Measurements from ENCODE around the gene PLD4.
A peak's percentile ranks its signal among the peaks of the same experiment; 100 is the strongest.
"Not testable (repeated sequence)": the region's sequence is repeated elsewhere in the genome, so short reads cannot be mapped to it uniquely, and the experiment has no call there.

PLD4 gene

GRCh38 chr14:104947201-104947600 is 22.5 kb downstream of the PLD4 start:
- H3K27me3 ChIP-seq; H3K4me1 ChIP-seq; H3K9me3 ChIP-seq; H3K36me3 ChIP-seq; H3K4me3 ChIP-seq (ENCODE audit: low read depth, low read length): not testable (repeated sequence)
- peak; percentile 3 for DNase-seq

GRCh38 chr14:104947881-104948735 is 23.4 kb downstream of the PLD4 start:
- not testable (repeated sequence) for H3K9me3 ChIP-seq; H3K4me3 ChIP-seq (ENCODE audit: low read depth, low read length)

GRCh38 chr14:104948736-104949031 is 24.0 kb downstream of the PLD4 start:
- H3K36me3 ChIP-seq, result no peaks in the 10 kb centered on the region
- no peaks in the 10 kb centered on the region for H3K9me3 ChIP-seq
- H3K27me3 ChIP-seq, result no peaks in the 10 kb centered on the region
- peak; percentile 1 for DNase-seq
- no peak for TF ChIP-seq CTCF (IDR thresholded peaks at IDR 0.05; ENCODE audit: low read depth, low read length)
- H3K4me1 ChIP-seq, result no peaks in the 10 kb centered on the region
- H3K4me3 ChIP-seq (ENCODE audit: low read depth, low read length), result no peak overlapping the region

More at GRCh38 chr14:104947881-104948735, 23.4 kb downstream of the PLD4 start:
- not testable (repeated sequence) for H3K36me3 ChIP-seq, H3K4me1 ChIP-seq, H3K27me3 ChIP-seq
- DNase-seq, result peak; percentile 4

- H3K36me3 ChIP-seq; DNase-seq; H3K4me1 ChIP-seq; H3K27me3 ChIP-seq; H3K4me3 ChIP-seq (ENCODE audit: low read depth, low read length); H3K9me3 ChIP-seq: not testable (repeated sequence)
Observed at GRCh38 chr14:104949406-104949955, 24.8 kb downstream of the PLD4 start.

- H3K4me1 ChIP-seq, result no peaks in the 10 kb centered on the region
- no peak overlapping the region for H3K4me3 ChIP-seq (ENCODE audit: low read depth, low read length)
- H3K36me3 ChIP-seq, result no peaks in the 10 kb centered on the region
- no peak for DNase-seq
- no peak for TF ChIP-seq CTCF (IDR thresholded peaks at IDR 0.05; ENCODE audit: low read depth, low read length)
- H3K9me3 ChIP-seq, result no peaks in the 10 kb centered on the region
- H3K27me3 ChIP-seq, result no peaks in the 10 kb centered on the region
Observed at GRCh38 chr14:104950021-104950420, 25.3 kb downstream of the PLD4 start.

- H3K36me3 ChIP-seq; H3K27me3 ChIP-seq; H3K4me3 ChIP-seq (ENCODE audit: low read depth, low read length); H3K4me1 ChIP-seq; DNase-seq; H3K9me3 ChIP-seq: not testable (repeated sequence)
Observed at GRCh38 chr14:104950701-104951100, 26.0 kb downstream of the PLD4 start.

GRCh38 chr14:104951863-104952657 is 27.4 kb downstream of the PLD4 start:
- not testable (repeated sequence) for H3K4me3 ChIP-seq (ENCODE audit: low read depth, low read length); H3K36me3 ChIP-seq; H3K27me3 ChIP-seq; H3K9me3 ChIP-seq; H3K4me1 ChIP-seq
- DNase-seq, result peak; percentile 1

- no peak overlapping the region for H3K4me3 ChIP-seq (ENCODE audit: low read depth, low read length)
- peak; percentile 1 for DNase-seq
- H3K36me3 ChIP-seq, result no peaks in the 10 kb centered on the region
- H3K4me1 ChIP-seq, result no peaks in the 10 kb centered on the region
- no peak for TF ChIP-seq CTCF (IDR thresholded peaks at IDR 0.05; ENCODE audit: low read depth, low read length)
- no peaks in the 10 kb centered on the region for H3K9me3 ChIP-seq
- no peaks in the 10 kb centered on the region for H3K27me3 ChIP-seq
Observed at GRCh38 chr14:104953097-104953496, 28.4 kb downstream of the PLD4 start.

Measured in BE2C (cell line).